Activated CD4-positive, alpha-beta T cell treated with anti-CD3 and anti-CD28 coated beads, Interleukin-2, amount 50 U/mL, for 1 hour (primary cell): ENCODE data around the gene TRMT11.
"Not testable (repeated sequence)": the region's sequence is repeated elsewhere in the genome, so short reads cannot be mapped to it uniquely, and the experiment has no call there.

Experiments
- DNase-seq: peaks from one replicate; pipeline ENCODE4 v3.0.0-alpha.2; 2020

The TRMT11 gene

DNA sequence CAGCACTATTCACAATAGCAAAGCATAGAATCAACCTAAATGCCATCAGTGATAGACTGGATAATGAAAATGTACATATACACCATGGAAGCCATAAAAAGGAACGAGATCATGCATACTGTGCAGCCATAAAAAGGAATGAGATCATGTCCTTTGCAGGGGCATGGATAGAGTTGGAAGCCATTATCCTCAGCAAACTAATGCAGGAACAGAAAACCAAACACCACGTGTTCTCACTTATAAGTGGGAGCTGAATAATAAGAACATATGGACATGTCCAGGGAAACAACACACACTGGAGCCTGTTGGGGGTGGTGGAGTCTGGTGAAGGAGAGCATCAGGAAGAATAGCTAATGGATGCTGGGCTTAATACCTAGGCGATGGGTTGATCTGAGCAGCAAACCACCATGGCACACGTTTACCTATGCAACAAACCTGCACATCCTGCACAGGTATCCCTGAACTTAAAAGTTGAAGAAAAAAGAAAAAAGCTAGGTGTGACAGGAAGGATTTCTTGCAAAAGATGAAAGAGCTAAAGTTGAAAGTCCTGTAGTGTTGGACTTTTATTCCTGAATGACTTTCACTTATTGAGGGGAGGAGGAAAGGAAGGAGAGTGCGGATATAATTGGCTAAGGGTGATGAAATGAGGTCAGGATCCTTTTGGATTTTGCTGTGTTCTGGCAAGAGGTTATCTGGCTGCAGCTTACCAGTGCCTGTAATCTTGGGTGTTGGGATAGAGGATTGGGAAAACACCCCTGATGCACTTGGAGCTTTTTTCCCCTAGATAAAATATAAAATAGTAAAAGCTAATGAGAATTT is 8.5 kb downstream of the TRMT11 start:
- DNase-seq, result no peak

DNA sequence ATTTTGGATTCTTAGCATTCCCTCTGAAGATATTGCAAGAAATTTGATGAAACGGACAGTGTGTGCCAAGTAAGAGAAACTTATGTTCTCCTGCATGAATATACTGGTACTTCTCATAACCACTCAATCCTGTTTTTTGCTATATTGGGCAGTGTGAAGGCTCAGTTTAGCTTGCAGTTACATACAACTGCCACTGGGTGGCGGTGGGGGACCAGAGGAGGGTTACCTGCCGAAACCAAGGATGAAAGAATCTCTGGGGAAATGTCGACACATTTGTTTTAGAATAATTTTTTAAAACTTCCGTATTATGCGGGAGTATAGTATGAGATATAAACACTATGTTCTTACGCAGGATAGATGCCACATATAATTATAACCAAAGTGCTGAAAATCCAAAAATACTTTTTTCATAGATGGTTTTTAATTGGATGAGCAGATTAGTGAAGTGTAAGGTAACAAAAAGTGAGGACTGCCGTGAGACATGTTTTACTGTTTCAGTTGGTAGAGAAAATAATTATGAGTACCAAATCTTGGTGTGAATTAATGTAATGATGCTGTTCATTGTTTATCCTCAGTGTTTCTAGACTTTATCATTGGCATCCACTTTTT is 9.7 kb downstream of the TRMT11 start:
- DNase-seq, result peak; percentile 69

DNA sequence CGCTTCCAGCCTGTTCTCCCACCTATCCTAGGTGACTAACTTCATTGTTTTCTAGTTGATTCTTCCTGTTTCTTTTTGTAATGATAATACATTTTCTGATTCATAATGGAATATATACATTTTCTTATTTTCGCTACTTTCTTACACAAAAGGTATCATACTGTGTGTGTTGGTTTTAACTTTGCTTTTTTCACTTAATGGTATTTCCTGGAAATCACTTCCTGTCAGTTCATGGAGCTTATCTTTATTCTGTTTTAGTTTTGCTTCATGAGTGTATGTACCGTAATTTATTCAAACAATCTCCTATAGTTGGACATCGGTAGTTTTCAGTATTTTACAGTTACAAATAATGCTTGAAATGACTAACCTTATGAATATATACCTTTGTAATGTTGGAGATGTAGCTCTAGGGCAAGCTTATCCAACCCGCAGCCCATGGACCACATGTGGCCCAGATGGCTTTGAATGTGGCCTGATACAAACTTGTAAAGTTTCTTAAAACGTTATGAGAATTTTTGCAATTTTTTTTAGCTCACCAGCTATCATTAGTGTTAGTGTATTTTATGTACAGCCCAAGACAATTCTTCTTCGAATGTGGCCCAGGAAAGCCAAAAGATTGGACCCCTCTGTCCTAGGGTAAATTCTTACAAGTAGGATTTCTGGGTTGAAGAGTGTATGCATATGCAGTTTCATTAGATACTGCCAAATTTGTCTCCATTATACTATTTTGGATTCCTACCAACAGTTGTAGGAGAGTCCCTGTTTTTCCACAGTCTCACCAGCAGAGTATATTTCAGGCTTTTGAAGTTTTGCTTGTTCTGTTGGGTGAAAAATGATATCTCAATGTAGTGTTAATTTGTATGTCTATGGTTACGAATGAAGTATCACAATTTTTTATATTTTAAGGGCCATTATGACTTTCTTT is 16.7 kb downstream of the TRMT11 start:
- DNase-seq, result no peak

DNA sequence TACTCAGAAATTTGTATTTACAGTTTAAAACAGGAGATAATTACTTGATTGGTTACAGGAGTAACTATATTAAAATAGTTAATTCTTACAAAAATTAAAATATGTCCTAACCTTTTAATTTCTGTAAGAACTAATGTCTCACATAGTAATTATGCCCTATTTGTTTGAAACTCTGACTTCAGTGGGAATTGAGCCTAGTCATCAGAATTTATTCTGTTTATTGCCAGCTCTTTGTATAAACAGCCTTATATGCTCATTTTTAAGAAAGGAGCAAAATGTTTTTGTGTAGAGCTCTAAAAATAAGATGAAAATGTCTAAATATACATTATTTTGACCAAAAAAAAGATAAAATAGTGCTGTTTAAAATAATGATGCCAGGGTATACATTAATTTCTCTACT is 21.5 kb downstream of the TRMT11 start:
- DNase-seq, result no peak

DNA sequence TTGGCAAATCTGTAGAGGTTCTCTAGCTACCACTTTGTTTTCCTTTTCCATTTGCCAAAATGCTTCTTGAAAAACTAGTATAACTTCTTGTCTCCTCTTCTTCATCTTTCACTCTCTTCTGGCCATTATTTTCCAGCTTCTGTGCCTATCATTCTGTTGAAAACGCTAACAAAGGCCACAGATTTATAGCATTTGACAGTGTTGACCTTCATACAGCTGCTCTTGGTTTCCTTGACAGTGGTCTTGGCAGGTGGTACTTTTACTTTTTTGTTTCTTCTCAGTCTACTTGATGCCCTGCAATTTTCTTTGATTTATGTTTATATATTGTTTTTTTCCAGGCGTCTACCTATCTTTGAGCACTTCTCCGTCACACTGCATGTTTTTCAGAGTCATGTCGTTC is 23.7 kb downstream of the TRMT11 start:
- DNase-seq, result no peak

DNA sequence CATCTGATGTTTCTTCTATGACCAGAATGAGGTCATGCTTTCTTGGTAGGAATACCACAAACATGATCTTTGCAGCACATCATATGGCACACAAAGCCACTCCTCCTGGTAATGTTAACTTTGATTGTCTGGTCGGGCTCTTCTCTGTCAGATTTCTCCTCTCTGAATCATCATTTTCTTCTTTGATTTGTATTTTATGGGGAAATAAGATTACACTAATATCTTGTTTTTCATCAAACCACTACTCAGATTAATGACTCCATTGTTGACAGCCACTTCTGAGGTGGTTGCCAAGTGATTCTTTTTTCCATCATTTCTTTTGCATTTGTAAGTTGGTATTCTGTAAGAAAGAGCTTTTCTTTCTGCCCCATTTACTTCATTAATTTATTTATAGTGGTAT is 29.5 kb downstream of the TRMT11 start:
- DNase-seq, result no peak

DNA sequence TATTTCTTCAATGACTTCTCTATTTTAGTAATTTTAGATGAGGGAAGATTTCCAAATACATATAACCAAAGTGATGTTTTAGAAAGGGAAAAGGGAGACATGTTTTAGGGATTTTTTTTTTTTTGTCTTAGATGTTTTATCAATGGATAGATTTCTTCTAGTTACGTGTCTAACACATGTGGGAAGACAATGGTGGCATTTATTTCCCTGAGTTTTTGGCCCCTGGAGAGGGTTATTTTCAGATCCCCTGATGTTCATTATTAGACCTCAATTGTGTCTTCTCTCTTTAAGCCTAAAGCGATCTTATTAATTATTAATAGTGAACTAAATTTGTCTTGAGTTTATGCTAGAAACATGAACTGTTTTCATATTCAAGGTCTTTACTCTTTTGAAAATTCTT is 30.3 kb downstream of the TRMT11 start:
- no peak for DNase-seq

DNA sequence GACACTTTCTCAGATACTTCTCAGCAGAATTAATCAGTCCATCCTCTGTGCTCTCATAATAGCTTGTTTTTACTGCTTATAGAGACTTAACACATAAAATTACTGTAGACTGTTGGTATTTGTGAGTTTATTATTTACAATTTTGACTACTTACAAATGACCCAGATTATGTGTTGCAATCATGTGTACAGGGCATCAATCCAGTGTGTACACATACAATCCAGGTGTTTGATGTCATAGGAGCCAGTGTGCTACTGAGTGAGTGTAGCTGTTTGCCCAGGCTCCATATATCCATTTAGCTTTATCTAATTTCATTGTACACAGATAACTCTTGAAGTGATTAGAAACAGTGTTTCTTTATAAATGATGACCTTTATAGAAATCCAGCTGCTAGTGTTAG is 31.3 kb downstream of the TRMT11 start:
- no peak for DNase-seq

DNA sequence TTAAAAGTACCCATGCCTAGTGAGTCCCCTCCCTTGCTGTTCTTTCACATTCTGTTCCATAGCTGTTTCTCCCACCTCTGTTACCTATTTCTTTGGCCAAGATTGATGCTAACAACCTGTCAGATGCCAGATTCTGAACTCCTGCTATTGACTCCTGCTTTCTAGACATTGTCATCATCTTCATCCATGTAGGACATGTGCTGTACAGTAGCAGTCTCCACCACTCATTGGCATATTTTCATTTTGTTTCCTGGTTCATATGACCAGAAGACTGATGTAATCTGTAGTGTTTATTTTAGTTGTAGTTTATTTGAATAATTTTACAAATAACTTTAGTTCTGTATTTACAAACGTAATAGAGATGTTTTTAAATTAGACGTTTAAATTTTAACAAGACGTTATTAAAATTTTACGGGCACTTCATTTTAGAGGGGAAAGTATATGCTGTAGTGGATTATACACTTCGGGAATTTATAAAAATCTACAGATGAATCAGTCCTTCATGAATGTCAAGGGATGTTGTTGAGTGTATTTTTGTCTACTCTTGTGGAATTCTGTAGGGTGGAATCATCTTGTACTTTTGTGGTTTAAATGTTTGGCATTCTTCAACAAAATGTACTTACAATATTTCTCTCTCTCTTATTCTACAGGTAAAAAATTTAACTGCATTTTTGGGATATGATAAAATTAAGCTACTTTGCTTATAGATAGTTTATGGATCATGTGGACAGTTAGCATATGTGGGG is 34.1 kb downstream of the TRMT11 start:
- DNase-seq, result no peak

DNA sequence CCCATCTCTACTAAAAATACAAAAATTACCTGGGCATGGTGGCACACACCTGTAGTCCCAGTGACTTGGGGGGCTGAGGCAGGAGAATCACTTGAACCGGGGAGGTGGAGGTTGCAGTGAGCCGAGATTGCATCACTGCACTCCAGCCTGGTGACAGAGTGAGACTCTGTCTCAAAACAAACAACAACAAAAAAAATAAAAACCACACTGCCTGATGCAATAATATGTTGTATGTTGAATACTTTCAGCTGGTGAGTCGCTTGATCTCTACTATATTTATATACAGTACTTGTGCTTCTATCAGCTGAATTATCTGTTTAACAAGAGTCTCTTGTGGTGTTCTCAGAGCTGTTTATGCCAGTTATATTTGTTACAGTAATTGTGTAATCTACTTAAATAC is 37.1 kb downstream of the TRMT11 start:
- DNase-seq, result not testable (repeated sequence)

DNA sequence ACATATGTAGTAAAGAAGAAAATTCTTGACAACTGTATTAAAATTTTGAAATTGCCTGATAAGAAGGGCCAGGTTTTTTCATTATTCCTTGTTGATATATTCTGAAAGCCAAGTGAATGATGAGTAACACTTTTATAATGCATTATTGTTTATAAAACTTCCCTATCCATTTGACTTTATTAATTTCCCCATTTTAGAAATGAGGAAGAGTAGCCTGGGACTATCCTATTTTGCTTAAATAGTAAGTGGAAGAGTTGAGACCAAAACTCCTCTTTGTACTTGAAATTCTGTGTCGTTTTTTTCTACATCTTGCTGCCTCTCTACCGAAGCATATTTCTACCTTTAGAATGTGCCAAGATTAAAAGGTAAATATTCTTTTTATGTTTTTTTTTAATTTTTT is 39.7 kb downstream of the TRMT11 start:
- no peak for DNase-seq

DNA sequence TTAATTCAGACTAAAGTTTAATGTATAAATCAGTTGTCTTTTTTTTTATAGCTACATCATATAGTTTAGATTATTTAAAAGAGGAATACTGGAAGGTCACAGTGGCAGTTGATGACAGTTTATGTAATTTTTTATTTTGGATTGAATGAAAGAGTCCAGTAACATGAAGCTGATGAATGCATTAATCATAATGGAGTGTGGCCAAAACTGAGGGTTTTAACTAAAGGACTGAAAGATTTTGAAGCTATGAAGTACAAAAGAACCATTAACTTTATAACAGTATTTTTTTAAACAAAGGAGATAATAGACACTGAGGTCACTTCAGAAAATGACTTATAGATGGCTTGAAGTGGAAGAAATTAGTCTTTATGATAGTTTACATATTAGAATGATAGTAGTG is 41.3 kb downstream of the TRMT11 start:
- DNase-seq, result no peak

DNA sequence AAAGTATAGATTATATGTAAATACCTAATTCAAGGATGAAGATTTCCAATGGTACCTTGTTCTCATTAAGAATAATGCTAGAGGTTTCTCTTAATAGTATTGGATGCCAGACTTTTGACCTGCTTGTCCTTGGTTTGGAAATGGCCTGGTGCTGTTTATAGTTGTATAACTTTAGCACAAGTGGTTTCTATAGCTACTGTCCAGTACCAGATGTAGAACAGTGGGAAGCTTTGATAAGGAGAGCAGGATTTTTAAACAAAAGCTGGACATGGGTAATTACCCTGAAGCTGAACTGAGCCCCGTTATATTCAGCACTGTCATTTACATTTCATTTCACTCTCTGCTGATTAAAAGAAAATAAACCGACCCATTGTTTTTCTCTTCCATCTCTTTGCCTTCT is 43.7 kb downstream of the TRMT11 start:
- no peak for DNase-seq

DNA sequence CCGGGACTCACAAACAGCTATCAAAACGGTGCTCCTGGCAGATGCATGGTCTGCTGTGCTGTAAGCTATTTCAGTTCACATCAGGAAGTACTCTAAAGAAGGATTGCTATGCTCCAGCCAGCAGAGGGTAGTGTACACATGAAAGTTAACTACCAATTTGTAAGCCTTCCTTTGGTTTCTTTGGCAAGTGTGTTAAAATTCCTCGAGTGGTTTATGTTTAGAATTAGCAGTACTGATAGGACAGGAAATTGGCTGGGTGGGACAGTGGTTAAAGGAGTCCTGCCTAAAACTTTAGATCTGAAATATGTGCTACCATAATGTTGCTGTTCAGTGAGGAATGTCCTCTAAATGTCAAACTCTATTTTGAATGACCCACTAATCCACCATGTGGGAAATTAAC is 47.4 kb downstream of the TRMT11 start:
- no peak for DNase-seq

DNA sequence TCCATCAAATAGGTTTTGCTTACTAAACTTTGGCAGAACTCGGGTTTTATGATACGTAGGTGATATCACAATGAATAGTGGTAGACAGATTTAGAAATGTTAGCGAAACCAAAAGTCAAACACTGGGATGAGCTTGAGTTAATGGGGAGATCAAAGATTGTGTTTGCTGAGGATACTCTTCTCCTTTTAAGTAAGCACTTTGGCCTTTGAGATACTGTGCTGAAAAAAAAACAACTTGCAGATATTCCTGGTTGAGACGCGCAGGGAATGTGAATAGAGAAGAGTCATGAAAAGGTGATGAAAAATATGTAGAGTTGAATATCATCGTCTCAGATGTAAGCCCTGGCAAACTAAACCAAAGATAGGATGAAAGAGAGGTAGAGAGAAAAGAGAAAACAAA is 48.3 kb downstream of the TRMT11 start:
- no peak for DNase-seq

DNA sequence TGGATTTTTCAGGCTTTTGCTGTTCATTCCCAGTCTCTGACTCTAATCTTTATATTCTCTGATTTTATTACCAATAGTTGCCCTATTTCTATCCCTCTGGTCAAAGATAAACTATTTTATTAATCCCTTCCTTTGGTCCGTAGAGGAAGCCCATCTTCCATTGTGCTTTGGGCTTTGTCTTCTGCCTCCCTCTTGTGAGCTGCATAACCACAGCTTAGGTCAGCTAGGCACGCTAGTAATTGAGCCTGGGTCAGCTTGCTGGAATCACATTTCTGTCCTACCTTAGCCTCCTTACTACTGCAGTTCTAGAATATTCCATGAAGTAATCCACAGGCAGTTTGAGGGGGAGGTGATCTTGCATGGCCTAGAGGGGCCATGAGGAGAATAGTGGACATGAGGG is 49.4 kb downstream of the TRMT11 start:
- DNase-seq, result no peak

DNA sequence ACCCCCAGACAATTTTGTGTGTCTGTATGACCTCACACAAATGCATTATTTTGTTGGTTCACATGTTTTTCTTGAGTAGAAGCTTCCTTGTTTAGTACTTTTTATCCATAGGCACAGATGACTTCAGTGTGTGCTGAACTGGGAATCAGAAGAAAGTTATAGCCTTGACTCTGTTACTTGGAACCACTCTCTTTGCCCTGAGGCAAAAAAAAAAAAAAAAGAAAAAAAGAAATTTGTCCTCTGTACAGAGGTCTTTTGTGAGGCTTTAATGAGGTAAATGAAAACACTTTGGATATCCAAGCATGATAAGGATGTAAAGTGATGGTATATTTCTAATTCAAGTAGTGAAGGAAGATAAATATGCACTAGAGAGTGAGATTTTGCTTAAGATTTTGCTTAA is 51.9 kb downstream of the TRMT11 start:
- DNase-seq, result no peak

DNA sequence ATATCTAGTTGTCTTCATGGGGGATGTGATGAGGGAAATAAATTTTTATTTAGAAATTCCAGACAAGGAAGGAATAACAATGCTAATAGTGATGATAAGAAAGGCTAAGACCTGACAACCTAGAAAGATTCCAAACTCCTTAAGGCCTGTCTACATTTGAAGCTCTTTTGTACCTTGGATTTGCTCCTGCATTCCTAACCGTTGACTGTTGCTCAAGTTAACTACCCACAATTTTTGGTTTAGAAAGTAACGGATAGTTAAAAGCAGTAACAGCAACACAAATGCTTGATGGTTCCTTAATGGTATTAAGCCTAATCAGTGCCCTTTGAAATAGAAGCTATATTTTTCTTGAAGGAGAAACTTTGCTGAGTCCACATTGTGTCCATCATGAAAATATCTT is 52.9 kb downstream of the TRMT11 start:
- no peak for DNase-seq

DNA sequence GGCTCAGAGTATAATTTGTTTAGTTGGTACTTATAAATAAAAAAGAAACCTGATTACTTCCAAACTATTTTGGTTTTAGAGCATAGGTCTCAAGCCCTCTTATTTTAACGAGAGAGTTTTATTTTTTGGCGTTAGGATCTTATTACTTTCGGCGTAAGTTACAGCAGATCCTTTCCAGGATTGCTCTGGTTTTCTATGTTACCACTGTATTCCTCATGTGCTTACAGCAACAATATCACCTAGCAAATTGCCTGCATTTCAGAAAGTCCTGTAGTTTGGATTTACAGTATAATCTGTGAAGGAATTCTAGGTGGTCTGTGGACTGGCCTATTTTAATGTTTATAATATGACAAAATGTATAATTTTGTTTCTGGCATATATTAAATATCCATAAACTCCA is 54.1 kb downstream of the TRMT11 start:
- DNase-seq, result no peak

DNA sequence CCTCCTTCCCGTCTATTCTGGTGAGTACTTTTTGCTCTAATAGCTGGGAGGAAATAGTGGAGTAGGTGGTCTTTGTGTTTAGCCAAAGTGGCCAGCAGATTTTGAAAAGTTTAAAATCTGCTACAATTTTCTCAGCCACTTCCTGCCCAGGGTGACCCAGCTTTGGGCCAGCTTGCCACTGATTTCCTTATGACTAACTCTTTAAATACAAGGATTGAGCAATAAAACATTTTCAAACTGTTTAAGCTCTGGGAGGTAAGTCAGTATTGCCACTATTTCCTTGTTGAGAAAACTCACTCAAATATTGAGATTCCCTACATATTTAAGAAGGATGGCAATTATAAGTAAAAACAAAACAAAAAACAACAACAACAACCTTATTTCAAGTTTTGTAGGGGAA is 54.5 kb downstream of the TRMT11 start:
- no peak for DNase-seq

DNA sequence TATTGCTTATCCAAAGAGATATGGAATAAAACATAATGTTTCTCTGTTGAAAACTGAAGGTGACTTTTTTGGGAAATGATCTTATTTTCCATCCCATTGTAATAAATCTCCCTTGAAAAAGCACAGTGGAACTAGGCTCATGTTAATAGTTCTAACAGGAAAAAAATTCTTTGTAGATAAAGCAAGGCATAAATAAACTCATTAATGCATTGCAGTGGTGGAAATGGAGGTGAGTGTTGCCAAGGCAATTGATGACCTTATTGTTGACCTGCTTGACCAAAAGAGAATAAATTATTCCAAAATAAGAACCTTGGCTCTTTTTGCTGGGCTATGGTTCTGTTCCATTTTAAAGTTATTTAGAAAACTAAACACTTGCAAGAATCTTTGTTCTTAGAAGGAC is 55.2 kb downstream of the TRMT11 start:
- no peak for DNase-seq

DNA sequence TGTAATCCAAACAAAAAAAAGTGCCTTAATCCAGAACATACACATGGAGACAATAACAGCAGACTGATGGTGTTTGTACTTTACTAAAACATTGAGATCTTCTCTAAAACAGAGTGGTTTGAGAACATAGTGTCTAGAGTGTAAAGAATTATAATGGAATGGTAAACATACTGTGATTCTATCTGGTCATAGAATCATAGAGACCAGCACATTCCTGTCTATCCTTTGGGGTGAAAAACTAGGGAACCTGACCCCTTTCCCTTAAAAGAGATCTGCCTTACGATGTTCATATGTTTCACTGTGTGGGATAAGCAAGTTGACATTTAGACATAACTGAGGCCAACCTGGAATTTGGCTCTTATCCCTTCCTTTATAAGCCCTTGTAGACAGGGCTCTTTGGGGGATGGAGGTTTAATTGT is 55.7 kb downstream of the TRMT11 start:
- no peak for DNase-seq

DNA sequence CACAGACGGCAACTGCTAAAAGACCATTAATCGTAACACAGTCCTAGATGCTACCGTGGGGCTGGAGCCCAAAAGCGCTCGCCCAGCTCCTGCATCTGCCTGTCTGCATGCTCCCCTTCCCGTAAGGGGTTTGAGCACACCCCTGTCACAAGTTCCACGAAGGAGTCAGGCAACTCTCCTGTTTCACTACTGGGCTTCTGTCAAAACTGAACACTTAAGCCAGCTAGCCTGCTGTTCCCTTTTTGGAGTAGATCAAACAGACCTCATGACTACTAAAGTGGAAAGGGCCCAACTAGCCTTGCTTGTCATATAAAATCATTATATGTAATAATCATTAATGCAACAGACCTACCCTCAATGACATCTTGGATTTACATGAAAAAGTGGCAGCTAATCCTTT is 61.3 kb downstream of the TRMT11 start:
- DNase-seq, result no peak
